A549 (cell line): ENCODE measurements around the gene CCT8.

Experiments
- EP300 ChIP-seq, 2 experiments: fragments of >200 bp; sonication (Bioruptor Twin); formaldehyde crosslinking; IDR thresholded peaks; 2 replicates in 1 of 2; 3 replicates in 1 of 2; pipeline ENCODE4 v1.6.1; 2016 to 2017
- JUN ChIP-seq, 2 experiments: fragments of >200 bp; sonication (Bioruptor Twin); formaldehyde crosslinking; IDR thresholded peaks; 2 replicates in 1 of 2; 3 replicates in 1 of 2; pipeline ENCODE4 v1.6.1; 2016 to 2017
- POLR2A ChIP-seq: IDR thresholded peaks from 2 replicates; pipeline ENCODE4 v1.6.1; 2012; ENCODE audit warnings: mild to moderate bottlenecking, low read length
- TF ChIP-seq, protein P1 (sequence below): fragments of >200 bp; sonication (Bioruptor Twin); formaldehyde crosslinking; IDR thresholded peaks from 3 replicates; pipeline ENCODE4 v1.5.1; 2016
- TF ChIP-seq, protein P2 (sequence below): fragments of 250-450 bp; sonication (Bioruptor Pico); IDR thresholded peaks from 2 replicates; pipeline ENCODE4 v1.5.0; 2021; ENCODE audit warnings: mild to moderate bottlenecking, moderate library complexity, borderline replicate concordance
- TF ChIP-seq, protein P3 (sequence below): fragments of 450-650 bp; IDR thresholded peaks from 2 replicates; pipeline ENCODE4 v1.6.1; 2014; ENCODE audit warnings: antibody characterized with exemption

DNA sequence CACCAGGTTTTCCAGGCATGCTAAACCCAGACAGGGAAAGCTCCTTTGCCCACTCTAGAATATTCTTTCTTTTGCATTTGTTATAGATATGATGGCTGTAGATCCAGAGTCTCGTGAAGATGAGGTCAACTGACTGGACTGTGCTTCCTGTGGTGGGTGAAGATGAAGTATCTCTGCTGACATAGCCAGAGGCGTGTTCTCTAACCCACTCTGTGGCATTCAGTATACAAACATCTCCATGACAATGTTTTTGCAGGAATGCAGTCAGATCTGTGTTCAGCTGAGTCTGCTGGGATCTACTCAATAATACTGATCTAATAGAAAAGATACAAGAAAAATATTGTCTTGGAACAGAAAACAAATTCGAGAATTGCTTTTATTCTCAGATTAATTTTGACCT lies 65.6 kb downstream of the CCT8 start:
- TF ChIP-seq, protein P1, sequence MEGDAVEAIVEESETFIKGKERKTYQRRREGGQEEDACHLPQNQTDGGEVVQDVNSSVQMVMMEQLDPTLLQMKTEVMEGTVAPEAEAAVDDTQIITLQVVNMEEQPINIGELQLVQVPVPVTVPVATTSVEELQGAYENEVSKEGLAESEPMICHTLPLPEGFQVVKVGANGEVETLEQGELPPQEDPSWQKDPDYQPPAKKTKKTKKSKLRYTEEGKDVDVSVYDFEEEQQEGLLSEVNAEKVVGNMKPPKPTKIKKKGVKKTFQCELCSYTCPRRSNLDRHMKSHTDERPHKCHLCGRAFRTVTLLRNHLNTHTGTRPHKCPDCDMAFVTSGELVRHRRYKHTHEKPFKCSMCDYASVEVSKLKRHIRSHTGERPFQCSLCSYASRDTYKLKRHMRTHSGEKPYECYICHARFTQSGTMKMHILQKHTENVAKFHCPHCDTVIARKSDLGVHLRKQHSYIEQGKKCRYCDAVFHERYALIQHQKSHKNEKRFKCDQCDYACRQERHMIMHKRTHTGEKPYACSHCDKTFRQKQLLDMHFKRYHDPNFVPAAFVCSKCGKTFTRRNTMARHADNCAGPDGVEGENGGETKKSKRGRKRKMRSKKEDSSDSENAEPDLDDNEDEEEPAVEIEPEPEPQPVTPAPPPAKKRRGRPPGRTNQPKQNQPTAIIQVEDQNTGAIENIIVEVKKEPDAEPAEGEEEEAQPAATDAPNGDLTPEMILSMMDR, result no peak
- no peak for TF ChIP-seq JUN (IDR thresholded peaks at IDR 0.05)
- TF ChIP-seq, protein P2, sequence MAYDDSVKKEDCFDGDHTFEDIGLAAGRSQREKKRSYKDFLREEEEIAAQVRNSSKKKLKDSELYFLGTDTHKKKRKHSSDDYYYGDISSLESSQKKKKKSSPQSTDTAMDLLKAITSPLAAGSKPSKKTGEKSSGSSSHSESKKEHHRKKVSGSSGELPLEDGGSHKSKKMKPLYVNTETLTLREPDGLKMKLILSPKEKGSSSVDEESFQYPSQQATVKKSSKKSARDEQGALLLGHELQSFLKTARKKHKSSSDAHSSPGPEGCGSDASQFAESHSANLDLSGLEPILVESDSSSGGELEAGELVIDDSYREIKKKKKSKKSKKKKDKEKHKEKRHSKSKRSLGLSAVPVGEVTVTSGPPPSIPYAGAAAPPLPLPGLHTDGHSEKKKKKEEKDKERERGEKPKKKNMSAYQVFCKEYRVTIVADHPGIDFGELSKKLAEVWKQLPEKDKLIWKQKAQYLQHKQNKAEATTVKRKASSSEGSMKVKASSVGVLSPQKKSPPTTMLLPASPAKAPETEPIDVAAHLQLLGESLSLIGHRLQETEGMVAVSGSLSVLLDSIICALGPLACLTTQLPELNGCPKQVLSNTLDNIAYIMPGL (CRISPR knock-in tag), result no peak
- TF ChIP-seq POLR2A, result no peak
- TF ChIP-seq, protein P3, sequence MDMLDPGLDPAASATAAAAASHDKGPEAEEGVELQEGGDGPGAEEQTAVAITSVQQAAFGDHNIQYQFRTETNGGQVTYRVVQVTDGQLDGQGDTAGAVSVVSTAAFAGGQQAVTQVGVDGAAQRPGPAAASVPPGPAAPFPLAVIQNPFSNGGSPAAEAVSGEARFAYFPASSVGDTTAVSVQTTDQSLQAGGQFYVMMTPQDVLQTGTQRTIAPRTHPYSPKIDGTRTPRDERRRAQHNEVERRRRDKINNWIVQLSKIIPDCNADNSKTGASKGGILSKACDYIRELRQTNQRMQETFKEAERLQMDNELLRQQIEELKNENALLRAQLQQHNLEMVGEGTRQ, result no peak
- no peak for TF ChIP-seq EP300 (IDR thresholded peaks at IDR 0.05)
